Immature natural killer cell (primary cell): Measurements from ENCODE around the gene NRL. TPM values are rescaled to one million over a fixed set of nuclear protein-coding genes. Genes with fewer than 3 reads are reported as not detected.

Experiments
- DNase-seq, 3 donors: peaks; one replicate each; pipeline ENCODE4 v3.0.0; 2022; ENCODE audit warnings: mixed read lengths in 1 of 3
- H3K27ac Mint-ChIP-seq, 6 donors: one replicate each; pipeline ENCODE4 v1.8.0; 2020; ENCODE audit warnings: mixed read lengths in 6 of 6, mild to moderate bottlenecking in 5 of 6, inconsistent platforms in 4 of 6, moderate library complexity in 3 of 6
- H3K27me3 Mint-ChIP-seq, 3 donors: one replicate each; pipeline ENCODE4 v1.8.0; 2020 to 2021; ENCODE audit warnings: low read depth in 3 of 3, mild to moderate bottlenecking in 3 of 3, mixed read lengths in 3 of 3, moderate library complexity in 3 of 3, inconsistent platforms in 1 of 3
- H3K36me3 Mint-ChIP-seq, 3 donors: one replicate each; pipeline ENCODE4 v1.8.0; 2020; ENCODE audit warnings: mixed read lengths in 3 of 3, inconsistent platforms in 2 of 3, mild to moderate bottlenecking in 2 of 3
- H3K4me1 Mint-ChIP-seq, 2 donors: one replicate each; pipeline ENCODE4 v1.8.0; 2020; ENCODE audit warnings: inconsistent platforms in 2 of 2, mild to moderate bottlenecking in 2 of 2, mixed read lengths in 2 of 2, moderate library complexity in 1 of 2
- H3K4me3 Mint-ChIP-seq, 5 donors: one replicate each; pipeline ENCODE4 v1.8.0; 2020; ENCODE audit warnings: mild to moderate bottlenecking in 5 of 5, mixed read lengths in 5 of 5, inconsistent platforms in 3 of 5, moderate library complexity in 3 of 5
- H3K9me3 Mint-ChIP-seq, 6 donors: one replicate each; pipeline ENCODE4 v1.8.0; 2020; ENCODE audit warnings: mild to moderate bottlenecking in 6 of 6, mixed read lengths in 6 of 6, inconsistent platforms in 4 of 6, moderate library complexity in 3 of 6
- polyA plus RNA-seq, 3 donors: library from polyadenylated mRNA; unstranded; fragments of 300-500 nt; fragmentation: Illumina TruSeq; gene quantifications; one replicate each; pipeline ENCODE4 v1.2.3, GENCODE V29; 2021

NRL gene
- polyA plus RNA-seq, result 1 to 10 TPM; 2.8 to 4.1 (median 3.0) TPM

GRCh38 chr14:24114532-24115421 lies at the start of gene NRL, which contains the start of gene DCAF11:
Gene NRL, minus strand, starts transcription at chr14:24114949. Its CDS starts 32,101 bp downstream, at chr14:24082848.
Gene DCAF11, plus strand, starts transcription at chr14:24114777. Its CDS starts 818 bp downstream, at chr14:24115595.
- Mint-ChIP-seq H3K4me3 (peak within 1 kb of the TSS; percentile 96 to 100 (median 98)), H3K27me3 (peaks cover 8 to 16% (median 12%) of the 10 kb centered on the region in 3 donors), H3K27ac (peak within 1 kb of the TSS; percentile 97 to 100 (median 98)), H3K36me3 (peaks cover 18 to 29% (median 18%) of the 10 kb centered on the region in 3 donors), H3K9me3 (no peaks in the 10 kb centered on the region), H3K4me1 (peaks cover 30 to 37% of the 10 kb centered on the region in 2 donors)
- peak; percentile 100 for DNase-seq

- Mint-ChIP-seq H3K36me3 (peaks cover 28 to 47% (median 29%) of the 10 kb centered on the region in 3 donors), H3K4me3 (peak overlapping the region; percentile 98 to 100 (median 98)), H3K9me3 (no peaks in the 10 kb centered on the region), H3K27ac (peak overlapping the region; percentile 97 to 100 (median 98)), H3K4me1 (peaks cover 47 to 55% of the 10 kb centered on the region in 2 donors), H3K27me3 (peaks cover 6 to 16% (median 7%) of the 10 kb centered on the region in 3 donors)
- DNase-seq, result no peak
Measured at GRCh38 chr14:24162093-24162492, 47.3 kb upstream of the NRL start.

GRCh38 chr14:24160850-24161804 lies 46.4 kb upstream of the NRL start, which contains the start of gene IRF9:
Gene IRF9, plus strand, starts transcription at chr14:24161265. Its CDS starts 880 bp downstream, at chr14:24162145.
- Mint-ChIP-seq H3K9me3 (no peaks in the 10 kb centered on the region), H3K4me1 (peaks cover 47 to 55% of the 10 kb centered on the region in 2 donors), H3K36me3 (peaks cover 28 to 43% (median 31%) of the 10 kb centered on the region in 3 donors), H3K27ac (peak within 1 kb of the TSS; percentile 97 to 100 (median 98)), H3K4me3 (peak within 1 kb of the TSS; percentile 98 to 100 (median 98)), H3K27me3 (peaks cover 6 to 14% (median 7%) of the 10 kb centered on the region in 3 donors)
- peak; percentile 94 to 95 (median 95) for DNase-seq

GRCh38 chr14:24160499-24160849 lies 45.7 kb upstream of the NRL start:
- Mint-ChIP-seq H3K9me3 (no peaks in the 10 kb centered on the region), H3K36me3 (peaks cover 30 to 47% (median 35%) of the 10 kb centered on the region in 3 donors), H3K27me3 (peaks cover 6 to 14% (median 7%) of the 10 kb centered on the region in 3 donors), H3K4me3 (peak overlapping the region in 2 of 5 donors; percentile 28 to 34), H3K27ac (peak overlapping the region; percentile 97 to 100 (median 98)), H3K4me1 (peaks cover 46 to 50% of the 10 kb centered on the region in 2 donors)
- no peak for DNase-seq

GRCh38 chr14:24159777-24160498 lies 45.2 kb upstream of the NRL start:
- DNase-seq, result no peak
- peaks cover 6 to 14% (median 7%) of the 10 kb centered on the region in 3 donors for H3K27me3 Mint-ChIP-seq
- H3K4me3 Mint-ChIP-seq, result peak overlapping the region in 2 of 5 donors; percentile 28 to 34
- peak overlapping the region; percentile 86 to 100 (median 98) for H3K27ac Mint-ChIP-seq
- H3K36me3 Mint-ChIP-seq, result peaks cover 29 to 50% (median 32%) of the 10 kb centered on the region in 3 donors
- no peaks in the 10 kb centered on the region for H3K9me3 Mint-ChIP-seq
- H3K4me1 Mint-ChIP-seq, result peaks cover 42 to 45% of the 10 kb centered on the region in 2 donors

GRCh38 chr14:24157331-24157730 lies 42.6 kb upstream of the NRL start:
- no peak for DNase-seq

GRCh38 chr14:24156840-24157239 lies 42.1 kb upstream of the NRL start:
- no peak overlapping the region for H3K4me3 Mint-ChIP-seq
- peaks cover 15 to 18% of the 10 kb centered on the region in 2 donors for H3K4me1 Mint-ChIP-seq
- H3K27ac Mint-ChIP-seq, result peak overlapping the region in 5 of 6 donors; percentile 4 to 79 (median 27)
- H3K27me3 Mint-ChIP-seq, result peaks cover 6 to 8% (median 7%) of the 10 kb centered on the region in 3 donors
- no peak for DNase-seq
- H3K36me3 Mint-ChIP-seq, result peaks cover 15 to 39% (median 26%) of the 10 kb centered on the region in 3 donors
- H3K9me3 Mint-ChIP-seq, result no peaks in the 10 kb centered on the region

More at GRCh38 chr14:24157331-24157730, 42.6 kb upstream of the NRL start:
- H3K36me3 Mint-ChIP-seq, result peaks cover 19 to 40% (median 28%) of the 10 kb centered on the region in 3 donors
- peaks cover 6 to 8% (median 7%) of the 10 kb centered on the region in 3 donors for H3K27me3 Mint-ChIP-seq
- H3K4me1 Mint-ChIP-seq, result peaks cover 20 to 23% of the 10 kb centered on the region in 2 donors
- no peaks in the 10 kb centered on the region for H3K9me3 Mint-ChIP-seq
- H3K27ac Mint-ChIP-seq, result peak overlapping the region in 1 of 6 donors; percentile 45
- H3K4me3 Mint-ChIP-seq, result no peak overlapping the region

- Mint-ChIP-seq H3K4me1 (peaks cover 6 to 9% of the 10 kb centered on the region in 2 donors), H3K36me3 (peaks cover 11 to 50% (median 26%) of the 10 kb centered on the region in 3 donors), H3K27me3 (peaks cover 0 to 2% (median 0%) of the 10 kb centered on the region in 3 donors), H3K9me3 (no peaks in the 10 kb centered on the region), H3K4me3 (no peak overlapping the region), H3K27ac (no peak overlapping the region)
- no peak for DNase-seq
Measured at GRCh38 chr14:24155100-24155499, 40.4 kb upstream of the NRL start.

GRCh38 chr14:24151404-24152080 lies 36.8 kb upstream of the NRL start:
- Mint-ChIP-seq H3K4me1 (peaks cover 25 to 33% of the 10 kb centered on the region in 2 donors), H3K27ac (no peak overlapping the region), H3K27me3 (peaks cover 0 to 6% (median 4%) of the 10 kb centered on the region in 3 donors), H3K4me3 (no peak overlapping the region), H3K9me3 (no peaks in the 10 kb centered on the region), H3K36me3 (peaks cover 10 to 40% (median 23%) of the 10 kb centered on the region in 3 donors)
- no peak for DNase-seq

- peaks cover 30 to 38% of the 10 kb centered on the region in 2 donors for H3K4me1 Mint-ChIP-seq
- no peaks in the 10 kb centered on the region for H3K9me3 Mint-ChIP-seq
- H3K27me3 Mint-ChIP-seq, result peaks cover 3 to 9% (median 4%) of the 10 kb centered on the region in 3 donors
- peaks cover 10 to 39% (median 22%) of the 10 kb centered on the region in 3 donors for H3K36me3 Mint-ChIP-seq
- H3K4me3 Mint-ChIP-seq, result no peak overlapping the region
- DNase-seq, result no peak
- no peak overlapping the region for H3K27ac Mint-ChIP-seq
Measured at GRCh38 chr14:24150993-24151392, 36.2 kb upstream of the NRL start.

GRCh38 chr14:24150567-24150966 lies 35.8 kb upstream of the NRL start:
- H3K9me3 Mint-ChIP-seq, result no peaks in the 10 kb centered on the region
- H3K4me1 Mint-ChIP-seq, result peaks cover 34 to 42% of the 10 kb centered on the region in 2 donors
- H3K36me3 Mint-ChIP-seq, result peaks cover 7 to 35% (median 18%) of the 10 kb centered on the region in 3 donors
- H3K4me3 Mint-ChIP-seq, result no peak overlapping the region
- H3K27me3 Mint-ChIP-seq, result peaks cover 3 to 9% (median 4%) of the 10 kb centered on the region in 3 donors
- DNase-seq, result no peak
- no peak overlapping the region for H3K27ac Mint-ChIP-seq

GRCh38 chr14:24150061-24150460 lies 35.3 kb upstream of the NRL start:
- no peak overlapping the region for H3K27ac Mint-ChIP-seq
- no peaks in the 10 kb centered on the region for H3K9me3 Mint-ChIP-seq
- DNase-seq, result no peak

More at GRCh38 chr14:24150061-24150460, 35.3 kb upstream of the NRL start:
- H3K4me3 Mint-ChIP-seq, result peak overlapping the region in 1 of 5 donors; percentile 27
- H3K4me1 Mint-ChIP-seq, result peaks cover 39 to 48% of the 10 kb centered on the region in 2 donors
- peaks cover 5 to 30% (median 16%) of the 10 kb centered on the region in 3 donors for H3K36me3 Mint-ChIP-seq
- H3K27me3 Mint-ChIP-seq, result peaks cover 3 to 9% (median 4%) of the 10 kb centered on the region in 3 donors
